Esophagus squamous epithelium (tissue), 4 donors: ENCODE results near the gene STK32A.

Experiments
- CTCF ChIP-seq, 6 experiments: fragments of 450-650 bp in 4 of 6; fragments of 200-600 bp in 2 of 6; sonication (generic) in 2 of 6; IDR thresholded peaks; one replicate each; pipeline ENCODE4 v1.5.1; 2016 to 2019; ENCODE audit warnings: antibody characterized with exemption in 6 of 6, mild to moderate bottlenecking in 4 of 6, moderate library complexity in 4 of 6
- POLR2A ChIP-seq, 4 donors: fragments of 450-650 bp; IDR thresholded peaks; one replicate each; pipeline ENCODE4 v1.6.1; 2017; ENCODE audit warnings: antibody characterized with exemption in 4 of 4, mild to moderate bottlenecking in 4 of 4, moderate library complexity in 3 of 4

DNA sequence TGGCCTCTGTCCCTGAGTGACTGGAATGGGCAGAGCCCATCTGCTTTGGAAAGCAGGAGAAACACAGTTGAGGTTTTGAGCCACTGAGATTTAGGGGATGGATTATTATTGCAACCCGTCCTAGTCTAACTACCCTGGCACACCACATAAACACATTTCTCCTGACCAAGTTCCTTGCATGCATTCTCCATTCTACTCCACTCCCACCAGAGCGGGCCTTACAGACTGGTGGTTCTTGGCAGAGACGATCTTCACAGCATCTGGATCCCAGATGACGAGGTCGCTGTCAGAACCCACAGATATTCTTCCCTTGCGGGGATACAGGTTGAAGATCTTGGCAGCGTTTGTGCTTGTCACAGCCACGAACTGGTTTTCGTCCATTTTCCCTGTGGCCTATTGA lies 164.0 kb downstream of the STK32A start:
- TF ChIP-seq CTCF (IDR thresholded peaks at IDR 0.05) (no peak), POLR2A (IDR thresholded peaks at IDR 0.05) (no peak)
